GM19351 (cell line): ENCODE measurements around the gene DNAJA3.

Source experiments
- ATAC-seq: cut with Tn5 transposase; IDR thresholded peaks from one replicate; pipeline ENCODE4 v1.9.1; 2021; ENCODE audit warnings: mild to moderate bottlenecking, moderate library complexity; ENCODE audit not compliant: unreplicated experiment

The DNAJA3 gene

GRCh38 chr16:4472880-4473279, 47.2 kb downstream of the DNAJA3 start:
- ATAC-seq: no peak

DNA sequence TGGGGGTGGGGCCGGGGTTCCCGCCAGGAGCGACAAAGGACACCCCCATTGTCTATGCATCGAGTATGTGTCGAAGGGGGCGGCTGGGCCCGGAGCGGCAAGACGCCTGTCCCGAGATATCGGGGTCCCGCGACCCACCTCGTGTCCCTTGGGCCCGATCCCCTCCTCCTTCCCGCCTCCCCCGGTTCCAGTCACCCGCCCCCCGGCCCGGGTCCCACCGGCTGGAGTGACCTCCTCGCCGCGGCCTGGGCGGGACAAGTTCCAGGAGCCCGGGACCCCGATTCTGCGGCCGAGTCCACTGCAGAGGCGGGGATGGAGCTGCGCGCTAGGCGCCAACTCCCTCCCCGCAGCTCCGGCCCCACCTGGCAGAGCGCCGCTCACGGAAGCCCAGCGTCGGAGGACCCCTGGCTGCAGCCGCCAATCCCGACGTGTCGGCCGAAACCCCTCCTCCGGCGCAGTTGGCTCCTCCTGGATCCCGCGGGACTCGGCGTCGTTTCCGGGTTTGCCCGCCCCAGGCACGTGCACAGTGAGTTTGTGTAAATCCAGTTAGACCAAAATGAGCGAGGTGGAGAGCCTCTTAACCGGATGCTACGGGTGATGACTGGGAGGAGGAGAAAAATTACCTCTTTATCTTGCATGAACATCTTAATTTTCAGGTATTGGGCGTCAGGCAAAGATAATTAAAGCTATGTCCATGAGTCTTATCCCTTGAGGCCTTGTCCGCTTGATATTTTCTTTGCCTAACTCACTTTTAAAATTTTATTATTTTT, 48.7 kb downstream of the DNAJA3 start, which contains the start of gene NMRAL1:
TSS of gene NMRAL1 (minus strand) at position 434 of the 770 bp plus-strand sequence. CDS start 493 bp downstream, outside the sequence.
- peak; percentile 43 for ATAC-seq

DNA sequence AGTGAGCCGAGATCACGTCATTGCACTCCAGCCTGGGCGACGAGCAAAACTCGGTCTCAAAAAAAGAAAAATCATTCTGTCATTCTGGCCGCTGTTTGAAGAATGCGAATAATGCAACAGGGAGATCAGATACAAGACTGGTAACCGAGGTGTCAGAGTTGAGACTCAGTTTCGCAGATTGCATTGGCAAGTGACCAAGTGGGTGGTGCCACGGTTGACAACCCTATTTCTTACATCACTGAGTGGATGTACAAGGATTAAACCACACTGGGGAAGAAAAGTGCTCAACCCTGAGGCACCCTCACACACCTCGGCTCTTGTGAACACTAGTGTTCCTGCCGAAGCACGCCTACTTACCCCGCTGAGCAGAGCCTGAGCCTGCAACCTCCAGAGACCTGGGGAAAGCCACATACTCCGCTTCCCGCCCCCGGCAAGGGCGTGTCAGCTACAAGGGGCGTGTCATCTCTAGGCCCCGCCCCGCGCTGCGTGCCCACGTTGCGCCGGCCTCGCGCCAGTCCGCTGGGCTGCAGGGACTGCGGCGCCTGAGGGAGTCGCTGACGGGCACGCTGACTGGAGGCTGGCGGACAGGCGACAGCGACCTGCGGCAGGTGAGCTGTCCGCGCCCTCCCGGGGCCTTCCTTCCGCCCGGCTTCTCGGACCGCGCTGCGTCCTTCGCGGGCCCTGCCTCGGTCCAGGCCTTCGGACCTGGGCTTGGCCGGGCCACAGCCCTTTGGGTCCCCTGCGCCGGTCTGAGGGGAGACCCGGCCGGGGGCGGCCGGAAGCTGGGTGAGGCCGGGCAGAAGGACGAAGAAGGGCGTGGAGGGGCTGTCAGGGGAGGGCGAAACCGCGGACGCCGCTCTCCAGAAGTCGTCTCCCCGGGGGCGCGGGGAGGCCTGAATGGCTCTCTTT, 50.5 kb downstream of the DNAJA3 start, which contains the start of gene HMOX2:
TSS of gene HMOX2 (plus strand) at position 519 of the 909 bp plus-strand sequence. CDS start 29,127 bp downstream, outside the sequence.
- peak; percentile 83 for ATAC-seq

- no peak for ATAC-seq
Measured at GRCh38 chr16:4477966-4478365, 52.3 kb downstream of the DNAJA3 start.

GRCh38 chr16:4481526-4481925, 55.9 kb downstream of the DNAJA3 start:
- ATAC-seq: no peak

DNA sequence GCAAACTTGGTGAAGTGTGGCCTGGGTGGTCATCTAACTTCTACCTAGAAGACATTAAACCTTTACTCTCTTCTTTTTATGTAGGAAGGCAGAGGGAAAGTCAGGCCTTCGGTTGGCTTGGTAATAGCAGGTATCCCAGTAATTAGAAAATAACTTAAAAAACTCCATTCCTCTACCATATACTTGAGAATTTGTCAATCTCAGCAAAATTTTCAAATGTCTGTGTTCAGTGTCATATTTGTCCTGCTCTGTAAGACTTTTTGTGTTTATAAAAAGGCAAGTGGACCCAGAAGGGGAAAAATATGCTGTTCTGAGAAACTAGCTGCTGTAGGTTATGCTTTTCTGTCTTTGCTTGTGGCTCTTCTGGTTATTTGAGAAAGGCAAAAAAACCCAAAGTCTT, 56.3 kb downstream of the DNAJA3 start:
- ATAC-seq: no peak

DNA sequence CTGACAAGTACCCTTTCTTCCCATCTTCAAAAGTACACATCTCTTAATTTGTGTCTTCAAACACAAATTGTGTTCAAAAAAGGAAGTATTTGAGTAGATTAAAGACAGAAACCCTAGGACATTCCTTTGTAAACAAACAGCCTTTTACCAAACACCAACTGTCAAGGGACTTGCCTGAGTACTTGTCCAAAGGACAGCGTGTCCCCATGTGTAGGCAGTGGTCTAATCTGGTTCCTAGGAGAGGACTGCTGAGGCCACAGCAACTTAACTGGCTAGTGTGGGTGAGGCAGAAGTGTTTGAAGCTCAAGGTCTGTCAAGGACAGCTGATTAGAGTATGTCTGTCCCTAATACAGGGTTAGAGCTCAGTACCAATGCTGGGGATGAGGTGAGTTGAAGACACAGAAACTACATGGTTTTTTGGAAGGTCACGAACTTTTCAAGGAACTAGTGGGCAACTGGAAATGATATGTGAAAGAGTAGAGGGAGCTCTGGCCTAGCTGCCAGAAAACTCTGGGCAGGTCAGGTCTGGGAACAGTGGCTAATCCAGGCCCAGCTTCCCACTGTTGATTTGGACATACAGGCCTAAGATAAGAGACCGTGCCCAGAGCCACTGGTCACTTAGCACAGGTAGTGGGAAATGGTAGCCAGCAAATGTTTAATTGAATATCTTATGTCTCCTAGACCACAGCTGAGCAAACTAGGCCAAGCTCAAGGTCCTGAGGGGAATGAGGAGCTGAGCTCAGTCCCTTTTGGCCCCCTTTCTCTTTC, 60.6 kb downstream of the DNAJA3 start:
- ATAC-seq: no peak

DNA sequence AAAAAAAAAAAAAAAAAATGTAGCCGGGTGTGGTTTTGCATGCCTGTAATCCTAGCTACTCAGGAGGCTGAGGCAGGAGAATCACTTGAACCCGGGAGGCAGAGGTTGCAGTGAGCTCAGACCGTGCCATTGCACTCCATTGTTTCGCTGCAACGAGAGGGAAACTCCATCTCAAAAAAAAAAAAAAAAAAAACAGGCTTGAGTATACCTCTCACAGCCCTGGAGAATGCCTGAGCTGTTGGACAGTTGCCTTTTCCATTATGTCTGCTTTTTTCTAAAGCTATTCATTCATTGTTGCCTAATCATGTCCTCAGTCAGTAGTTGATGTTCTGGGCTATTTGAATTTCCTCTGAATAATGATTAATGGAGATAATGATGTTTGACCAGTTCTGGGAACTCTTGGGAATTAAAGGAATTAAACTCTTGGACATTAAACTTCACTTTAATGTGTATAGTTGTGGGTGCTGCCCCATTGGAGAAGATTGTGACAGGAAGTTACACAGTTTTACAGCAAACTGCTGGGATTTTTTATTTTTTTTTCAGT, 62.4 kb downstream of the DNAJA3 start:
- no peak for ATAC-seq

DNA sequence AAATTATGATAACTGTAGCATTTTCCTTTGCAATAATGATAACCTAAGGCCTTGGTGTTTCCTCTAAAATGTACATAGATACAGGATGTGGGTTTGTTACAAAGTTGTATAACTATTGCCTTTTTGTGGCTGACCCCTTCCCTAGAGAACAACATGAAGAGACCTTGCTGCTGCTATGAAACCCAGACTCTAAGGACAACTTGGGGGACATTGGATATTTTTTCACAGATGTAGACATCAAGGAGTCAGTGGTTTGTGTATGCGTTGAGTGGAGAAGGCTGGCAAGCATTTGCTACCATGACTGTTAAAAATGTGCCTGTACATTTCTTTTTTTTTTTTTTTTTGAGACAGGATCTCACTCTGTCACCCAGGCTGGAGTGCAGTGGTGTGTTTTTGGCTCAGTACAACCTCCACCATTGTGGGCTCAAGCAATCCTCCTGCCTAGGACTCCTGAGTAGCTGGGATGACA, 62.9 kb downstream of the DNAJA3 start:
- no peak for ATAC-seq

DNA sequence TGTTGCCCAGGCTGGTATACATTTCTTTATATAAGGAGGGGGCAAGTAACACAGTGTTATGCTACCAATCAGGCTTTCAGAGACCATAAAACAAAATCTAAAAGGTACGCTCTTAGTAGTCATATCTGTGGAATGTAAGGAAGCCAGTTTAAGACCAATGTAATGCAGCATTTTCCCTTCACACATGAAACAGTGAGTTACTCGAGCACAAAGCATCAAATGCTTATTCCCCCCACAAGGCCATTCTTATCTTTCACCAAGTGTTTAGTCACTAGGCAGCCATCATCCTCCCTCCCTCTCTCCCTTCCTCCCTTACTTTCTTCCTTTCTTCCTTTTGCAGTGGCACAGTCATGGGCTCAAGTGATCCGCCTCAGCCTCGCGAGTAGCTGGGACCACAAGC, 63.4 kb downstream of the DNAJA3 start:
- ATAC-seq: no peak

GRCh38 chr16:4491898-4492297, 66.2 kb downstream of the DNAJA3 start:
- ATAC-seq: no peak

- ATAC-seq: no peak
Measured at GRCh38 chr16:4494746-4495490, 69.2 kb downstream of the DNAJA3 start.

DNA sequence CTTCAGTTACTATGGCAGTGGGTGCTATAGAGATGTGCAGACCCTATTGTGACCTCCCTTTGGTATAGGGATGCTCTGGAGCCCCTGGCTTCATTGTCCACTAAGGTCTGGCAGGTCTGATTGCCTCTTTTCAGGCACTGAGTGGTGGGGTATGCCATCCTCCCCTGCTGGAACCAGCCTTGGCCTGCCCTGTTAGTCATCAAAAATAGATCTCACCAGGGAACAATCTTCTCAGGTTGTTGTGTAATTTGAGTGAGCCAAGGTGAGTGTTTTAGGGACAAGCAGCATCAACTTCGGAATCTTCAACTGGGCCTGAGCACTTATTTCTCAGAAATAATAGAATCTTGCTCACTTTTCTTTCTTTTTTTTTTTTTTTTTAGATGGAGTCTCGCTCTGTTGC, 70.1 kb downstream of the DNAJA3 start:
- no peak for ATAC-seq

DNA sequence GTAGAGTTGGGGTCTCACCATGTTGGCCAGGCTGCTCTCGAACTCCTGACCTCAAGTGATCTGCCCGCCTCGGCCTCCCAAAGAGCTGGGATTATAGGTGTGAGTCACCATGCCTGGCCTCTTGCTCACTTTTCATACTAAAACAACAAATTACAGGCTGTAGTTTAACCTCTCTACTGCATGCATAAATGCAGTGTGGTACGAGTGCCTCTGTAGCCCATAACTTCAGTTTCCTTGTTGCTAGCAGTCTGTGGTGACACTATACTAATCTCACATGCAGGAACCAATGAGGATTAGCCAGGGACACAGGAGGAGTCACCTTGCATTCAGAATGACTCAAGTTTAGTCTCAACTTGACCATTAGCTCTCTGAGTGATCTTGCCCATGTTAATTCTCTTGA, 70.6 kb downstream of the DNAJA3 start:
- no peak for ATAC-seq

DNA sequence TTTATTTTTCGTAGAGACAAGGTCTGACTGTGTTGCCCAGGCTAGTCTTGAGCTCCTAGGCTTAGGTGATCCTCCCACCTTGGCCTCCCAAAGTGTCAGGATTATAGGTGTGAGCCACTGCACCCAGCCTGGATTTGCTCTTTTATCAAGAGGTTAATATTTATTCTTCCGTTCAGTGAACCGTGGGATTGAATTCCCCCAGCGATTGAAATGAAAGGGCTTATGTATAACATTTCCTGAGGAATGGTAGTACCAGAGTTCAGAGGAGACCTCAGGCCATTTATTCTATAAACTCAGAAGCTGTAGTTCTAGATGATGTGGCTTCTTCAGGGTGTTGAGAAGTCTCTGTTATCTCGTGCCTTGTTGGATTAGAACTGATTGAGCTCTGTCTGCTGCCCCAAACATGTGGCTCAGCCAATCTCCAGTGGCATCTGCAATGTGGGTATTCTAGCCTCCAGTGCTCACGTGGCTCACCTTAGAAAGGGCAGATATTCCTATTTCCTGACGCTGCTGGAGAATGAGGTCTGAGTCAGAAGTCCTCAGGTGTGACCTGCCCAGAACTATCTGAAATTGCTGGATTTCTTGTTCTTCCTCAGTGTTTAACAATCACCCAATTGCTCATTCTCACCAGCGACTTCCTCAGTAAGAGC, 73.0 kb downstream of the DNAJA3 start:
- no peak for ATAC-seq

DNA sequence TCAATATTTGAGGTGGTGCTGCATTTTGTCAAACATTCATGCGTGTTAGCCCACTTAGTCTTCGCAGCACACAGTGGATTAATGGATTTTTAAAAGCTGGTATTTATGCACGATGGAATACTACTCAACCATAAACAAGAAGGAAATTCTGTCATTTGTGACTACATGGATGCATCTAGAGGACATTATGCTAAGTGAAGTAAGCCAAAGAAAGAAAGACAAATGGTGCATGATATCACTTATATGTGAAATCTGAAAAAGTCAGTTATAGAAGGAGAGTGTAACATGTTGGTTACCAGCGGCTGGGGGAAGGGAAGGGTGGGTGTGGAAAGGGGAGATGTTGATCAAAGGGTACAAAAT, 73.5 kb downstream of the DNAJA3 start:
- no peak for ATAC-seq

- no peak for ATAC-seq
Measured at GRCh38 chr16:4500272-4500671, 74.6 kb downstream of the DNAJA3 start.

DNA sequence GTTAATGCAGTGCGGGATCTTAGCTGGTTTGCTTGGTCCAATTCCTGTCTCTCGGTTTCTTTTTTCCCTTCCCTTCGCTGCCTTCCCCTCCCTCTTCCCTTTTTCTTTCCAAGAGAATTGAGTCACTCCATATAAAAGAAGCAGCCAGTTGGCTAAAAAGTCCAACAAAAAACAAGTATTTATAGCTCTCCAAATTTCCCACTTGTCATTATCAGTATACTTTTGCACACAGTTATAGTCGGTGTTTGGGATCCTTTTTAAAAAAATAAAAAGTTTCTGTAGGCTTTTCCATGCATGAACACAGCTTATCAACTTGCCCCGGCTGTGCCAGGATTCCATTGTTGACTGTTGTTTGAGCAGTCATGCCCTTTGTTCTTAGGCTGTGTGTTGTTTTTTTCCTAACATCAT, 75.4 kb downstream of the DNAJA3 start:
- no peak for ATAC-seq

DNA sequence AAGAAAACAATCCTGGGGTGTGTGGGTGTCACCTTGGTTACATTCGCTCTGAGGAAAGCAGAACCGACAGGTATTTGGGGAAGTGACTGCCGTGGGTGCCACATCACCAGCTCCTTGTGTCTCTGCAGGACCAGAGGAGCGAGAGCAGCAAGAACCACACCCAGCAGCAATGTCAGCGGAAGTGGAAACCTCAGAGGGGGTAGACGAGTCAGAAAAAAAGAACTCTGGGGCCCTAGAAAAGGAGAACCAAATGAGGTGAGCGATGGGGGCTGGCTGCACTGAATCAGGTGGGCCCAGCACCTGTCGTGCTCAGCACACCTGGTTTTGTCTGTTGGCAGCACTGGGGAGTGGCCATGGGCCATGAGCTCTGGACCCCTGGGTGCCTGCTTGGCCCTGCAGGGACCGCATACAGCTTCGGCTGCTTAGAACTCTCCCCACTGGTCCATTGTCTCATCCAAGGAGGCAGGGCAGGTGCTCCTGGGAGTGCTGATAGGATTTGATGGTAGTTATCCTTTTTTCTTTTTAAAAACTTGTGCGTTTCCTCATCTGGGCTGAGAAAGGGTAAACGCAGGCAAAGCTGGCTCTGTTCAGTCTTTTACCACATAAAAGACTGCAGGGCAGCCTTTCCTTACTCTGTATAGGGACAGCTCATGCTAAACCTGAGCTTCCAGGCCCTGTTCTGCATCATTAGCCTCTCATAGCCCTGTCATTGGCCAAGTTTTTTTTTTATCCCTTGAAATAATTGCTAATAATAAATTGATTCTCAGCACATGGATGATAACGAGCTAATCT, 79.9 kb downstream of the DNAJA3 start:
- ATAC-seq: peak; percentile 90
